SHP77 (cell line): Measurements from ENCODE around the gene THBS3.
"Not testable (repeated sequence)": the region's sequence is repeated elsewhere in the genome, so short reads cannot be mapped to it uniquely, and the experiment has no call there.

Source experiments
- DNase-seq, 2 experiments: peaks; one replicate each; lab custom pipeline; 2025; lab: John Stamatoyannopoulos, UW

THBS3 gene

DNA sequence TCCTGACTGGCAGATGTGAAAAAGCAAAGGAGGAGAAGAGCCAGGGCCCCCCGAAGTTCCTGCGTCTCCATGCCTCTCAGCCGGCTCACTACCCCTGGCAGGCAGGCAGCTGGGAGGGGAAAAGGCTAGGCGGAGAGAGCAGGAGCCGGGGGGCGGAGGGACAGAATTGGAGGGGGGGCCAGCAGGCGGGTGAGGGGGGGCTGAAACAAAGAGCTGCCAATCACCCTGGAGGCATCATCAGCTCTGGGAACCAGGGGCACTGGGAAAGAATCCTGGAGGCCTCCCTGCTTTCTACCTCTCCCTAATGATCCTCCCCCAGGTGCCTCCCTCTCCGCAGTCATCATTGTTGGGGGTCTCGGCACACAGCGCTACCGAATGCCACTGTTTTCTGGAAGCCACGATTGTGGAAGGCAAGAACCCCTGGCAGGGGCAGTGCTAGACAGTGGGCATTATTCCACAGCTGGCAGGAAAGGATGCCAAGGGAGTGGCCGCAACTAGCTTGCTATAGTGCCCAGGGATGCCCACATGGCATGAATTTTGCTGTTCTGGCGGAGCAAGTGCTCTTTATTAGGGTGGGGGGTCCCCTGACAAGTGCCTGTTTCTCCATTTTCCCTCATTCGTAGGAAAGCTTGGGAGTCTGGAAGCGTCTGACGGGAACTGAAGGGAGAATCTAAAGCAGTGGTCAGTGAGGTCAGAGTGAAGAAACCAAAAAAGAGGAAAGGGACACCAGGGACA lies at the start of gene THBS3:
Gene THBS3 (minus strand): TSS at position 92 of the 735 bp plus-strand sequence. CDS start 21 bp downstream, at position 71.
- peak; percentile 51 to 72 for DNase-seq

- no peak for DNase-seq
Observed at GRCh38 chr1:155256058-155256852, 48.6 kb upstream of the THBS3 start.

DNA sequence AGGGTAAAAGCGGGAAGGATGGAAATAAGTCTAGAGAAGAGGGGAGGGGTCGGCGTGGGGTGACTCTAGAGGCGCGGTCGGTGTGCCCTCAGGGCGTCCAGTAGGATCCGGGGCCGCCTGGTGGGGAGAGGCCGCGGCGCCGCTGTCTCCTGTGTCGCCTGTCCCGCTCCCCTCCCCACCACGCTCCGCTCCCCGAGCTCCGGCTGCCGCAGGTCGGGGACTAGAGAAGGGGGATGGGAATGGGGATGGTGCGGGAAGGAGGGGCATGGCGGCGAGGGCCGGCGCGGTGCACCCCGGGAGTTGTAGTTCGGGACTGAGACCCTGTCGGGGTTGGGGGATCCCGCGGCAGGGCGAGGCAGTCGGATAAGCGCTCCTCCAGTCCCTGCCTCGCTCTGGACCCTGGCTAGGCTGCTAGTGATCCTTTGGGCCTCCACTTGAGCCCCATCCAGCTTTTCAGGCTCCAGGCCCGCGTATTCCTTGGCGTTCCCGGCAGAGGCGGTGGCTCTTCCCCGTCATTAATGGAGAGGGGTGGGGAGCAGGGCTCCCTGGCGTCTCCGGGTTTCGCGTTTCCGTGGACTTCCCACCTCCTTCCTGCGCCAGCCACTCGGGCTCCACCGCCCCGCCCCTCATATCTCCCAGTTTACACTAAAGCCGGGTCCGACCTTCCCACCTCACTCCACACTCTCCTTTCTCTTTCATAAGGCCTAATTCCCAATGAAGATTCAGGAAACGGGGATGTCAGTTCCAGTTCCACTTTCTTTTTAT lies 47.7 kb upstream of the THBS3 start, which contains the start of gene ENTREP3:
Gene ENTREP3 (minus strand): TSS at position 241 of the 765 bp plus-strand sequence. CDS start 606 bp downstream, outside the sequence.
- peak; percentile 91 to 96 for DNase-seq

- peak in 1 of 2 experiments; percentile 42 for DNase-seq
Observed at GRCh38 chr1:155254714-155255242, 47.1 kb upstream of the THBS3 start.

DNA sequence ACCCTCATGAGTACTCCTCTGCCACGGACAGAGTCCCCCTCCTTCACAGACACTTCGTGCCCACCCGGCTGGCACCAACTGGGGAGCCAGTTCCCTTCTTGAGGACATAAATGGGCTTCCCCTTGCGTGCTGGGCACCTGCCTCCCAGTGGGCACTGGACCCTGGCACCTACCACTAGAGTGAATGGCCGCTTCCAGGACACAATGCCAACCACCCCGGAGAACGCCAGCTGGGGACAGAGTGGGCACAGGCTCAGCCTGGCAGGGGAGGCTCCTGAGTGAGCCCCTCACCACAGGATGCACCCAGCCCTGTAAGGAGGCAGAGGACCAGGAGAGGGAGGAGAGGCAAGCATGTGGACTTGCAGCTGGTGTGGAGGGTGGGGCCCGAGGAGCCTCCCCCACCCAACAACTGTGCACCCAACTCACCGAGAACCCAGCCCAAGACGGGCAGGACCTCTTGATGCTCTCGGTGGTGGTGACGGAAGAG lies 46.6 kb upstream of the THBS3 start:
- DNase-seq, result no peak

- DNase-seq, result no peak
Observed at GRCh38 chr1:155253797-155254196, 46.1 kb upstream of the THBS3 start.

DNA sequence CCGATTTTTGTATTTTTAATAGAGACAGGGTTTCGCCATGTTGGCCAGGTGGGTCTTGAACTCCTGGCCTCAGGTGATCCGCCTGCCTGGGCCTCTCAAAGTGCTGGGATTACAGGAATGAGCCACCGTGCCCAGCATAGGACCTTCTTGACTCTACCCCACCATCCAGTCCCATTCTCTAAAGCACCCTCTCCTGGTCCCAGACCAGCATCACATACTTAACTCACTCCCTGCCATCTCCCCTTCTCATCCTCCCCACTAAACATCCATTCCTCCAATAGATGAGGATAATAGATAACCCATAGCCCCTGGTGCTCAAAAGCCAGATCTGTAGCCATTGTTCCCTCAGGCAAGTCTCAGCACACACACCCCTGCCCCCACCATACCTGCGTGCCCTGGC lies 45.5 kb upstream of the THBS3 start:
- DNase-seq, result peak in 1 of 2 experiments; percentile 16

DNA sequence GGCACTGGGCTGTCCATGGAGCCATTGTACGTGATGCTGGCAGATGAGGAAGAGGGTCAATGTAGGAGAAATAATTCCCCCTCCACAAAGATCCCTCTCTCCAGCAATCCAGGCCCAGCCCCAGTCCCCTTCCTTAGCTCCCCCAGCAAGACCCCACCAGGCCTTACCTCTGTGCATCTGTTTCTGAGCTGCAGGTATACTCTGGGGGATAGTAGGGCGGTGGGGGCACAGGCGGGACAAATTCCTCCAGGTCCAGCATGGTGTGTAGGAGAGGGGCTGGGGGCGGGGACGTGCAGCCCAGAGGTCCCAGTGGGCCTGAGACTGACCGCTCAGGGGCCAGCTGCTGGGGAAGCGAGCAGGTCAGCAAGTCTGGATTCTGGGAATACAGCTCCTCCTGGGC lies 43.9 kb upstream of the THBS3 start:
- DNase-seq, result no peak

- peak; percentile 97 to 98 for DNase-seq
Observed at GRCh38 chr1:155250633-155251449, 43.1 kb upstream of the THBS3 start.

DNA sequence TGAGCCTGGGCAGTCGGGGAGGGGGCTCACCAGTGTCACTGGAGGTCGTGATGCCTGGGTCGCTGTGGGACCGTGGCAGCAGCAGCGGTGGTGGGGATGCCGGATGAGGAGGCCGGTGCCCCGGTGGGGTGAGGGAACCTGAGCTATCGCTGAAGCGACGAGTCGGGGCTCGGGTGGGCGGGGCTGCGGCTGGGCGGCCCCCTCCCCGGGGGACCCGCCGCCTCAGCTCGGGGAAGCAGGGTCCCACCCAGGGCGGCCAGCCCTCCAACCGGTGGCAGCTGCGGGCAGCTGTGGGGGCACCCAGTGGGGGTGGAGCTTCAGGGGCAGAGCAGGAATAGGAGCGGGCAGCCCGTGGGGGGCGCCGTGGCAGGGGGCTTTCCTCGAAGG lies 42.5 kb upstream of the THBS3 start:
- no peak for DNase-seq

GRCh38 chr1:155247667-155248553 lies 40.2 kb upstream of the THBS3 start:
- no peak for DNase-seq

DNA sequence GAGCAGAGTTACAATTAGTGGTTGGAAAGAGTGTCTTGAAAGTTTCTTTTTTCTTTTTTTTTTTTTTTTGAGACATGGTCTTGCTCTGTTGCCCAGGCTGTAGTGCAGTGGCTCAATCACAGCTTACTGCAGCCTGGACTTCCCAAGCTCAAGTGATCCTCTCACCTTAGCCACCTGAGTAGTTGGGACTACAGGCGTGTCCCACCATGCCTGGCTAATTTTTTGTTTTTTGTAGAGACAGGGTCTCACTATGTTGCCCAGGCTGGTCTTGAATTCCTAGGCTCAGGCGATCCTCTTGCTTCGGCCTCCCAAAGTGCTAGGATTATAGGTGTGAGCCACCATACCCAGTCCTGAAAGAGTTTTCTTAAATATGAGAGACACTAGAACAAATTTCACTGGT lies 39.1 kb upstream of the THBS3 start:
- not testable (repeated sequence) for DNase-seq

GRCh38 chr1:155245163-155245524 lies 37.4 kb upstream of the THBS3 start:
- no peak for DNase-seq

DNA sequence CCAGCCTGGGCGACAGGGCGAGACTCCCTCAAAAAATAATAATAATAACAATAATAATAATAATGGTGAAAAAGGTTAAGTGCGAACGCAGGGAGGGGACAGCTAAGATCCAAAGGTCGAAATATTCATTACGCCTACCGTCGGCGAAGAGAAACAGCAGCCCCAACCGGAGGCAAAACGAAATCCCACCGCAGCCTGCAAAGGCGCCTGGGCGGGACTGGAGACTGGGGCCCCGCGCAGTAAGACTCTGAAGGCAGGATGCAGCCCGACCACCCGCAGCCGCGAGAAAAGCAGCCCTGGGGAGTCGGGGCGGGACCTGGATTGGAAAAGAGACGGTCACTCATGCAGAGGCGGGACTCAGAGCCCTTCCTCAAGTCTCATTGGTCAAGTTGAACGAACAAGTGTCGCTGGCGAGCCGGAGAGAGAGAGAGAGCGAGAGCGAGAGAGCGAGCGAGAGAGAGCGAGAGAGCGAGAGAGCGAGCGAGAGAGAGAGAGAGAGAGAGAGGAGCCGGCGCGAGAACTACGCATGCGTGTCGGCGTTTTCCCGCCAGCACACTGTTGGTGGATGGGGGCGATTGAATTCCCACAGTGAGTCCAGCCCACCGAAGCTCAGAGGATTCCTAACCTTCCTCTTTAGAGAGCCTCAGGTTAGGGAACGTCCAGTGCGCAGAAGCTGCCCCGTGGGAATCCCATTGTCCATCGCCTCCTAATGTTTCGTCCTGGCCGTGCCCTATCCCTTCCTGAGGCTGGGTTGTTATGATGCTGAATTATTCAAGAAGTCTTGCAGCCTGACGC lies 36.9 kb upstream of the THBS3 start:
- DNase-seq, result peak; percentile 100

GRCh38 chr1:155242805-155243358 lies 35.2 kb upstream of the THBS3 start:
- no peak for DNase-seq

DNA sequence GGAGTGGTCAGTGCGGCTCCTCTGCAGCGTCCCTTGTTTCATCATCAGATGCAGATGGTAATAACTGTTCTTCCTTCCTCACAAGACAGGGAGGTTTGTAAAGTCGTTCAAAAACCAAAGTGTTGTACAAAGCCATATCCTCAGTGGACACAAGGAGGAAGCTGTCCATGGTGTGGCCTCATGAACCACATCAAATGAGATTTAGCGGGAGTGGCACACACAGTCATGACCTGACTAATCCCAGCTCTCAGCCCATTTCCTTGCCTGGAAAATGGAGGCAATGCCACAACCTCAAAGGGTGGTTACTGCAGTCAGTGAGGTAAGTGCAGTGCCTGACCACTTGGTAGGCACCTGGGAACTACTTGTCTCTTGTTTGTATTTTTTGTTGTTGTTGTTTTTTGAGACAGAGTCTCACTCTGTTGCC lies 34.2 kb upstream of the THBS3 start:
- no peak for DNase-seq

GRCh38 chr1:155241069-155241679 lies 33.5 kb upstream of the THBS3 start:
- peak; percentile 93 to 94 for DNase-seq

DNA sequence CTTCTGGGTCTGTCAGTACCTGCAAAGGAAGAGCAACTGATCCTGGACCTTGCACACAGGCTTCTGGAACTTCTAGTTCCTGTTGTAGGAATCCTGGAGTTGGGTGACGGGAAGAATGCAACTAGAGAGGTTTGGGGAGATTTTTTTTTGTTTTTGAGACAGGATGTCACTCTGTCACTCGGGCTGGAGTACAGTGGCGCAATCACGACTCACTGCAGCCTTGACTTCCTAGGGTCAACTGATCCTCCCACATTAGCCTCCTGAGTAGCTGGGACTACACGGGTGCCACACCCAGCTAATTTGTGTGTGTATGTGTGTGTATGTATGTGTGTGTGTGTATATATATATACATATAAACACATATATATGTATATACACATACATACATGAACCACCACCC lies 28.8 kb upstream of the THBS3 start:
- no peak for DNase-seq
